ENCODE data around the gene TEX19.

The TEX19 gene

GRCh38 chr17:82314012-82314726 lies 44.9 kb upstream of the TEX19 start:
- peaks cover 29% of the 10 kb centered on the region for H3K27me3 ChIP-seq (replicated peaks)
- in situ Hi-C loops (cut with HindIII; ENCODE audit: low pct_ligation_motif_present, low sequenced_read_pairs), result no loop called here
- no peak for DNase-seq
- TF ChIP-seq CTCF (IDR thresholded peaks at IDR 0.05; ENCODE audit: low read depth, low read length, missing control alignments), result no peak
- no peaks in the 10 kb centered on the region for H3K36me3 ChIP-seq (replicated peaks)
- no peak overlapping the region for H3K4me3 ChIP-seq (ENCODE audit: low read depth, low read length)
- no peak overlapping the region for H3K27ac ChIP-seq

- peaks cover 29% of the 10 kb centered on the region for H3K27me3 ChIP-seq (replicated peaks)
- no peak overlapping the region for H3K27ac ChIP-seq
- in situ Hi-C loops (cut with HindIII; ENCODE audit: low pct_ligation_motif_present, low sequenced_read_pairs), result no loop called here
- H3K36me3 ChIP-seq (replicated peaks), result no peaks in the 10 kb centered on the region
- no peak for DNase-seq
- no peak for TF ChIP-seq CTCF (IDR thresholded peaks at IDR 0.05; ENCODE audit: low read depth, low read length, missing control alignments)
- H3K4me3 ChIP-seq (ENCODE audit: low read depth, low read length), result no peak overlapping the region
These were observed 44.1 kb upstream of the TEX19 start for GRCh38 chr17:82314727-82315605.

GRCh38 chr17:82315703-82316358 lies 43.2 kb upstream of the TEX19 start:
- no peak for DNase-seq
- Histone ChIP-seq H3K27me3 (replicated peaks) (peaks cover 29% of the 10 kb centered on the region), H3K27ac (no peak overlapping the region), H3K4me3 (ENCODE audit: low read depth, low read length) (no peak overlapping the region), H3K36me3 (replicated peaks) (no peaks in the 10 kb centered on the region)
- no peak for TF ChIP-seq CTCF (IDR thresholded peaks at IDR 0.05; ENCODE audit: low read depth, low read length, missing control alignments)
- in situ Hi-C loops (cut with HindIII; ENCODE audit: low pct_ligation_motif_present, low sequenced_read_pairs), result no loop called here

GRCh38 chr17:82316651-82317393 lies 42.2 kb upstream of the TEX19 start:
- in situ Hi-C loops (cut with HindIII; ENCODE audit: low pct_ligation_motif_present, low sequenced_read_pairs), result no loop called here
- H3K4me3 ChIP-seq (ENCODE audit: low read depth, low read length), result no peak overlapping the region
- DNase-seq, result no peak

More at GRCh38 chr17:82316651-82317393, 42.2 kb upstream of the TEX19 start:
- no peaks in the 10 kb centered on the region for H3K36me3 ChIP-seq (replicated peaks)
- no peak for TF ChIP-seq CTCF (IDR thresholded peaks at IDR 0.05; ENCODE audit: low read depth, low read length, missing control alignments)
- H3K27ac ChIP-seq, result no peak overlapping the region
- H3K27me3 ChIP-seq (replicated peaks), result peaks cover 29% of the 10 kb centered on the region

Measured in brain microvascular endothelial cell (primary cell).